GM12878 (cell line): ENCODE data around the gene CBLB. TPM values are rescaled to one million over a fixed set of nuclear protein-coding genes. Genes with fewer than 3 reads are reported as not detected.

ENCODE experiments used
- ATAC-seq: fragments of 200-7000 bp; cut with Tn5 transposase; 3 replicates; pipeline ENCODE4 v1.9.1; 2020; ENCODE audit warnings: mild to moderate bottlenecking, moderate library complexity
- BruUV-seq: library from RNA; stranded (reverse); fragments of 400-500 nt; replicated peaks from 2 replicates; lab custom pipeline; 2021; lab: Mats Ljungman, UMichigan
- CTCF ChIA-PET: fragments of 300-600 bp; sonication (Branson Sonifier 250); formaldehyde crosslinking; extraction: SDS; loops from one replicate; lab custom pipeline; 2021; ENCODE audit warnings: inconsistent platforms; lab: Yijun Ruan, JAX
- POLR2A ChIA-PET: fragments of 350-600 bp; formaldehyde crosslinking; extraction: SDS; loops from one replicate; lab custom pipeline; 2021; ENCODE audit warnings: inconsistent platforms; lab: Charles Lee
- RAD21 ChIA-PET: fragments of 300-600 bp; sonication (Branson Sonifier 250); formaldehyde crosslinking; loops from one replicate; lab custom pipeline; 2023; ENCODE audit warnings: antibody characterized with exemption; ENCODE audit not compliant: unreplicated experiment; lab: Charles Lee
- SMC1A ChIA-PET: fragments of 300-600 bp; sonication (Branson Sonifier 250); formaldehyde crosslinking; loops from one replicate; lab custom pipeline; 2023; ENCODE audit not compliant: unreplicated experiment, uncharacterized antibody; lab: Charles Lee
- DNase-seq: peaks from one replicate; pipeline ENCODE4 v3.0.0-alpha.2; 2011; ENCODE audit warnings: low read depth, low spot score
- FAIRE-seq: peaks from 3 replicates; lab custom pipeline; 2011; peaks lifted over from hg19 to GRCh38; lab: Jason Lieb, UNC
- H2AFZ ChIP-seq: 2 replicates; pipeline ENCODE4 v1.6.0; 2011; ENCODE audit warnings: low read depth, low read length, control low read depth; ENCODE audit not compliant: control insufficient read depth
- H3K27ac ChIP-seq: 2 replicates; pipeline ENCODE4 v1.5.1; 2011; ENCODE audit warnings: control low read depth; ENCODE audit not compliant: control insufficient read depth, insufficient read depth
- H3K27me3 ChIP-seq, 2 experiments: replicated peaks in 1 of 2; 2 replicates each; pipeline versions ENCODE4 v1.6.0 to v1.6.1; 2011; ENCODE audit warnings: low read length in 1 of 2; ENCODE audit not compliant: control insufficient read depth in 2 of 2, insufficient read depth in 2 of 2
- H3K36me3 ChIP-seq, 2 experiments: 2 replicates each; pipeline ENCODE4 v1.5.1; 2011; ENCODE audit warnings: low read length in 1 of 2; ENCODE audit not compliant: control insufficient read depth in 2 of 2, insufficient read depth in 2 of 2
- H3K4me1 ChIP-seq: 2 replicates; pipeline ENCODE4 v1.6.1; 2011; ENCODE audit warnings: mild to moderate bottlenecking, low read length, moderate library complexity, mixed read lengths; ENCODE audit not compliant: control insufficient read depth, insufficient read depth
- H3K4me2 ChIP-seq: 2 replicates; pipeline ENCODE4 v1.6.0; 2011; ENCODE audit warnings: control low read depth; ENCODE audit not compliant: control insufficient read depth, insufficient read depth
- H3K4me3 ChIP-seq: fragments of 200-600 bp; sonication (generic); 2 replicates; pipeline ENCODE4 v1.5.1; 2016
- H3K79me2 ChIP-seq: 2 replicates; pipeline ENCODE4 v1.6.0; 2011; ENCODE audit warnings: low read length; ENCODE audit not compliant: control insufficient read depth, insufficient read depth
- H3K9ac ChIP-seq: 2 replicates; pipeline ENCODE4 v1.8.0; 2011; ENCODE audit warnings: low read length, control low read depth, mixed read lengths; ENCODE audit not compliant: control insufficient read depth, insufficient read depth
- H3K9me3 ChIP-seq: replicated peaks from 3 replicates; pipeline ENCODE4 v1.5.1; 2011; ENCODE audit warnings: mild to moderate bottlenecking, low read length; ENCODE audit not compliant: control insufficient read depth, insufficient read depth
- H4K20me1 ChIP-seq: 2 replicates; pipeline ENCODE4 v1.6.0; 2011; ENCODE audit not compliant: control insufficient read depth, insufficient read depth
- ATF7 ChIP-seq: fragments of 450-650 bp; IDR thresholded peaks from 2 replicates; pipeline ENCODE4 v1.6.1; 2016; ENCODE audit warnings: low read depth, mild to moderate bottlenecking
- BACH1 ChIP-seq: fragments of 450-650 bp; IDR thresholded peaks from 2 replicates; pipeline ENCODE4 v1.6.1; 2017; ENCODE audit warnings: mild to moderate bottlenecking, borderline replicate concordance
- BHLHE40 ChIP-seq, 2 experiments: fragments of 450-650 bp in 1 of 2; IDR thresholded peaks; 2 replicates each; pipeline ENCODE4 v1.6.1; 2011 to 2017; ENCODE audit warnings: low read depth in 2 of 2, borderline replicate concordance in 1 of 2, improper control_type of control experiment in 1 of 2, low read length in 1 of 2, mild to moderate bottlenecking in 1 of 2
- BMI1 ChIP-seq: fragments of 450-650 bp; IDR thresholded peaks from 2 replicates; pipeline ENCODE4 v1.6.1; 2016; ENCODE audit warnings: mild to moderate bottlenecking, moderate library complexity, borderline replicate concordance
- CBX5 ChIP-seq: sonication (generic); IDR thresholded peaks from 2 replicates; pipeline ENCODE4 v1.6.1; 2016; ENCODE audit warnings: low read depth, moderate library complexity, mild to moderate bottlenecking, inconsistent platforms
- JUNB ChIP-seq: IDR thresholded peaks from 2 replicates; pipeline ENCODE4 v1.6.1; 2016; ENCODE audit warnings: antibody characterized with exemption, mild to moderate bottlenecking
- NFIC ChIP-seq: IDR thresholded peaks from 2 replicates; pipeline ENCODE4 v1.6.1; 2012; ENCODE audit warnings: low read depth, mild to moderate bottlenecking, inconsistent platforms, low read length, moderate library complexity
- PML ChIP-seq: IDR thresholded peaks from 2 replicates; pipeline ENCODE4 v1.6.1; 2012; ENCODE audit warnings: low read length, inconsistent platforms
- SMARCA5 ChIP-seq: fragments of 450-650 bp; IDR thresholded peaks from 2 replicates; pipeline ENCODE4 v1.6.1; 2017; ENCODE audit warnings: mild to moderate bottlenecking
- SRF ChIP-seq, 2 experiments: IDR thresholded peaks; 2 replicates each; pipeline ENCODE4 v1.6.1; 2011; ENCODE audit warnings: low read depth in 2 of 2, low read length in 2 of 2, mild to moderate bottlenecking in 1 of 2, moderate library complexity in 1 of 2
- TCF12 ChIP-seq: IDR thresholded peaks from 2 replicates; pipeline ENCODE4 v1.6.1; 2011; ENCODE audit warnings: low read depth, mild to moderate bottlenecking, low read length
- ZBED1 ChIP-seq: IDR thresholded peaks from 2 replicates; pipeline ENCODE4 v1.6.1; 2016; ENCODE audit warnings: borderline replicate concordance
- ZNF24 ChIP-seq: fragments of 450-650 bp; IDR thresholded peaks from 2 replicates; pipeline ENCODE4 v1.6.1; 2017; ENCODE audit warnings: antibody characterized with exemption, mild to moderate bottlenecking
- WGBS: methylation state at CpG from one replicate; pipeline ENCODE4 v1.1.6; 2016; ENCODE audit warnings: low lambda C conversion rate; ENCODE audit not compliant: insufficient replicate concordance, insufficient coverage; ENCODE audit errors: missing lambda C conversion rate; 5-methylcytosine and 5-hydroxymethylcytosine counted together
- in situ Hi-C: fragments of 300-500 bp; cut with MboI; formaldehyde crosslinking; loops from 9 replicates; pipeline ENCODE4 v1.14.3; 2018; ENCODE audit warnings: mixed read lengths
- intact Hi-C: fragments of 100-400 bp; cut with micrococcal nuclease; formaldehyde crosslinking; loops from one replicate; pipeline ENCODE4 v1.14.2; 2022; ENCODE audit not compliant: unreplicated experiment
- polyA plus RNA-seq, 11 experiments: library from polyadenylated mRNA; depleted of rRNA in 4 of 11; unstranded in 6 of 11; stranded (reverse) in 5 of 11; fragments of >200 nt; fragmentation: Nextera tagmentation in 4 of 11; fragmentation: Illumina TruSeq in 1 of 11; extraction: Ambion mirVana in 4 of 11; extraction: Trizol in 1 of 11; gene quantifications; 1 replicate in 1 of 11; 2 replicates in 10 of 11; pipeline versions ENCODE4 v1.2.1 to v1.2.3, GENCODE V29; 2011 to 2016; ENCODE audit warnings: inconsistent platforms in 2 of 11, missing spikeins in 2 of 11, low read depth in 1 of 11
- total RNA-seq, 4 experiments: library from RNA; depleted of rRNA in 3 of 4; stranded (reverse); fragments of >200 nt in 3 of 4; fragmentation: Illumina TruSeq in 1 of 4; extraction: Trizol in 1 of 4; gene quantifications; 2 replicates each; pipeline versions ENCODE4 v1.2.1 to v1.2.3, GENCODE V29; 2013 to 2021
- TF ChIP-seq, protein P1 (sequence below): IDR thresholded peaks from 2 replicates; pipeline ENCODE4 v1.6.1; 2012; ENCODE audit warnings: low read depth, low read length, improper control_type of control experiment
- TF ChIP-seq, protein P2 (sequence below): fragments of 450-650 bp; IDR thresholded peaks from 2 replicates; pipeline ENCODE4 v1.6.1; 2017; ENCODE audit warnings: borderline replicate concordance
- TF ChIP-seq, protein P3 (sequence below): IDR thresholded peaks from 2 replicates; pipeline ENCODE4 v1.6.1; 2011; ENCODE audit warnings: borderline replicate concordance, low read depth, mild to moderate bottlenecking, moderate library complexity, low read length; ENCODE audit not compliant: insufficient read depth, poor library complexity, severe bottlenecking
- TF ChIP-seq, protein P4 (sequence below): IDR thresholded peaks from 2 replicates; pipeline ENCODE4 v1.6.1; 2012; ENCODE audit warnings: low read length, inconsistent platforms

CBLB gene
- total and polyA plus RNA-seq, 10 of the 15 experiments (the other 5 are each of a cell fraction or from before 2014, with no cell fraction given), result 17.2 to 107 (median 41.9) TPM

DNA sequence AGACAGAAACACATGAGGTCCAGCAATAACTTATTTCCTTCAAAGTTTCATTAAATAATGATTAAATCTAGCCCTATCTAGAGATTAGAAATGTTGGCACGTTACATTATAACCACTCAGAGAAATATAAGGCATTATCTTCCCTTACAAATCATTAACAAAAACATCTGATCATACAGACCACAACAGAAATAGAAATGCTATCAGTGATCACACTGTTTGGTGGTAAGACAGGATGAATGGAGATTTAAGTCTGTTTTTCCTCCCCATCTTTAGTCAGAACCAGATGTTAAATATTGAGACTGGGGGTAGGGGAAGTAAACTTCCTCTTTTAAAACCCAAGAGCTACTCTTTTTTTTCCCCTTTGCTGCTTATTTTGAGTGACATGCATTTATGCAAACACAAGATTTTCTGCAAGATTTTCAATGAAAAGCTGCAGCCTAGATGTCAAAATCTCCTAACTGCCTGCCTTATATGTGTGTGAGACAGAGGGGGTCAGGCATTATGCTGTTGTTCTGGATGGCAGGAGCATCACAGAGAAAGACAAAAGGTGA lies 70.4 kb downstream of the CBLB start:
- BruUV-seq, result no TSS peak
- WGBS, result 0% methylated on average over 1 of the region's 1 CpG
- Histone ChIP-seq H3K79me2 (peaks cover 58% of the 10 kb centered on the region), H3K27me3 (no peaks in the 10 kb centered on the region), H3K4me2 (peak overlapping the region; percentile 71), H3K36me3 (no peaks in the 10 kb centered on the region; a peak in 3 of 4 replicates), H3K9ac (no peak overlapping the region; the same call in 1 of the 2 replicates), H3K9me3 (peaks cover 11% of the 10 kb centered on the region), H3K27ac (peak overlapping the region; percentile 61), H3K4me1 (peaks cover 37% of the 10 kb centered on the region), H3K4me3 (no peak overlapping the region), H4K20me1 (no peaks in the 10 kb centered on the region), H2AFZ (no peak overlapping the region; the same call in 1 of the 2 replicates)
- in situ Hi-C loops (no loop called here), intact Hi-C loops (no loop called here)
- SMC1A ChIA-PET, result interaction anchor here (0.6 to 6.7 kb wide), 25 partner anchors 10 to 518 kb away, joined by 3 to 86 read pairs (median 4); partner anchors contain the start of gene CBLB
- CTCF ChIA-PET, result interaction anchor here (0.6 to 1.3 kb wide), 3 partner anchors 12 to 27 kb away, joined by 3 to 5 read pairs (median 3); no protein-coding TSS in a partner anchor
- RAD21 ChIA-PET, result interaction anchor here (0.8 to 3.5 kb wide), 12 partner anchors 10 to 386 kb away, joined by 3 to 20 read pairs (median 4); no protein-coding TSS in a partner anchor
- ATAC-seq, result peak; percentile 73
- FAIRE-seq, result no peak
- DNase-seq, result peak; percentile 51
- POLR2A ChIA-PET, result interaction anchor here (0.5 to 3.1 kb wide), 8 partner anchors 8 to 64 kb away, joined by 3 to 9 read pairs (median 4); no protein-coding TSS in a partner anchor
- TF ChIP-seq, protein P1, sequence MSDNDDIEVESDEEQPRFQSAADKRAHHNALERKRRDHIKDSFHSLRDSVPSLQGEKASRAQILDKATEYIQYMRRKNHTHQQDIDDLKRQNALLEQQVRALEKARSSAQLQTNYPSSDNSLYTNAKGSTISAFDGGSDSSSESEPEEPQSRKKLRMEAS, result no peak
- TF ChIP-seq ZBED1, result 0 out of 2 replicates have a peak, but pooled peaks have one; percentile 26
- TF ChIP-seq, protein P2, sequence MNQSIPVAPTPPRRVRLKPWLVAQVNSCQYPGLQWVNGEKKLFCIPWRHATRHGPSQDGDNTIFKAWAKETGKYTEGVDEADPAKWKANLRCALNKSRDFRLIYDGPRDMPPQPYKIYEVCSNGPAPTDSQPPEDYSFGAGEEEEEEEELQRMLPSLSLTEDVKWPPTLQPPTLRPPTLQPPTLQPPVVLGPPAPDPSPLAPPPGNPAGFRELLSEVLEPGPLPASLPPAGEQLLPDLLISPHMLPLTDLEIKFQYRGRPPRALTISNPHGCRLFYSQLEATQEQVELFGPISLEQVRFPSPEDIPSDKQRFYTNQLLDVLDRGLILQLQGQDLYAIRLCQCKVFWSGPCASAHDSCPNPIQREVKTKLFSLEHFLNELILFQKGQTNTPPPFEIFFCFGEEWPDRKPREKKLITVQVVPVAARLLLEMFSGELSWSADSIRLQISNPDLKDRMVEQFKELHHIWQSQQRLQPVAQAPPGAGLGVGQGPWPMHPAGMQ, result no peak
- TF ChIP-seq PML, result 0 out of 2 replicates have a peak, but pooled peaks have one; percentile 28
- TF ChIP-seq, protein P3, sequence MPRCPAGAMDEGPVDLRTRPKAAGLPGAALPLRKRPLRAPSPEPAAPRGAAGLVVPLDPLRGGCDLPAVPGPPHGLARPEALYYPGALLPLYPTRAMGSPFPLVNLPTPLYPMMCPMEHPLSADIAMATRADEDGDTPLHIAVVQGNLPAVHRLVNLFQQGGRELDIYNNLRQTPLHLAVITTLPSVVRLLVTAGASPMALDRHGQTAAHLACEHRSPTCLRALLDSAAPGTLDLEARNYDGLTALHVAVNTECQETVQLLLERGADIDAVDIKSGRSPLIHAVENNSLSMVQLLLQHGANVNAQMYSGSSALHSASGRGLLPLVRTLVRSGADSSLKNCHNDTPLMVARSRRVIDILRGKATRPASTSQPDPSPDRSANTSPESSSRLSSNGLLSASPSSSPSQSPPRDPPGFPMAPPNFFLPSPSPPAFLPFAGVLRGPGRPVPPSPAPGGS, result peak; percentile 17
- peak in 1 of 2 experiments; percentile 61; a peak in 2 of 4 replicates for TF ChIP-seq BHLHE40 (IDR thresholded peaks at IDR 0.05; ENCODE audit: borderline replicate concordance in 1 of 2, low read depth in 2 of 2, low read length in 1 of 2)
- TF ChIP-seq SMARCA5, result no peak
- TF ChIP-seq BACH1, result no peak
- peak; percentile 60; the same call in 1 of the 2 replicates for TF ChIP-seq BMI1
- TF ChIP-seq, protein P4, sequence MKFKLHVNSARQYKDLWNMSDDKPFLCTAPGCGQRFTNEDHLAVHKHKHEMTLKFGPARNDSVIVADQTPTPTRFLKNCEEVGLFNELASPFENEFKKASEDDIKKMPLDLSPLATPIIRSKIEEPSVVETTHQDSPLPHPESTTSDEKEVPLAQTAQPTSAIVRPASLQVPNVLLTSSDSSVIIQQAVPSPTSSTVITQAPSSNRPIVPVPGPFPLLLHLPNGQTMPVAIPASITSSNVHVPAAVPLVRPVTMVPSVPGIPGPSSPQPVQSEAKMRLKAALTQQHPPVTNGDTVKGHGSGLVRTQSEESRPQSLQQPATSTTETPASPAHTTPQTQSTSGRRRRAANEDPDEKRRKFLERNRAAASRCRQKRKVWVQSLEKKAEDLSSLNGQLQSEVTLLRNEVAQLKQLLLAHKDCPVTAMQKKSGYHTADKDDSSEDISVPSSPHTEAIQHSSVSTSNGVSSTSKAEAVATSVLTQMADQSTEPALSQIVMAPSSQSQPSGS, result peak; percentile 74; the same call in 1 of the 2 replicates
- no peak for TF ChIP-seq SRF (IDR thresholded peaks at IDR 0.05; ENCODE audit: low read depth in 2 of 2, low read length in 2 of 2)
- 0 out of 2 replicates have a peak, but pooled peaks have one; percentile 49 for TF ChIP-seq CBX5
- peak; percentile 79 for TF ChIP-seq NFIC
- TF ChIP-seq ZNF24, result 0 out of 2 replicates have a peak, but pooled peaks have one; percentile 5
- TF ChIP-seq TCF12, result 0 out of 2 replicates have a peak, but pooled peaks have one; percentile 43
- peak; percentile 35; the same call in 1 of the 2 replicates for TF ChIP-seq JUNB
- peak; percentile 78 for TF ChIP-seq ATF7
